Measurements from ENCODE around the gene S1PR4.
"Not testable (repeated sequence)": the region's sequence is repeated elsewhere in the genome, so short reads cannot be mapped to it uniquely, and the experiment has no call there.

Gene S1PR4

GRCh38 chr19:3163943-3164342, 14.6 kb upstream of the S1PR4 start:
- H2AFZ ChIP-seq (ENCODE audit: low read length): no peak overlapping the region
- TF ChIP-seq EZH2 (optimal IDR thresholded peaks at IDR 0.05; ENCODE audit: low read depth, low read length) (no peak), EZH2phosphoT487 (IDR thresholded peaks at IDR 0.05; ENCODE audit: low read length) (no peak), CTCF (IDR thresholded peaks at IDR 0.05; ENCODE audit: low read length) (no peak)
- H3K4me2 ChIP-seq (ENCODE audit: low read depth, low read length): no peak overlapping the region

GRCh38 chr19:3167533-3168272, 10.9 kb upstream of the S1PR4 start:
- no peaks in the 10 kb centered on the region for H3F3A ChIP-seq (ENCODE audit: insufficient read depth, low read length)
- H3K27me3 ChIP-seq (replicated peaks; ENCODE audit: insufficient read depth, low read length): peaks cover 73% of the 10 kb centered on the region
- no peak overlapping the region for H3K27ac ChIP-seq (ENCODE audit: low read length)
- H2AFZ ChIP-seq (ENCODE audit: low read length): no peak overlapping the region
- no peak for DNase-seq
- H3K9me2 ChIP-seq (replicated peaks; ENCODE audit: insufficient read depth, low read length): no peaks in the 10 kb centered on the region
- H3K4me1 ChIP-seq (ENCODE audit: low read length): no peaks in the 10 kb centered on the region
- no peaks in the 10 kb centered on the region for H3K9me3 ChIP-seq (replicated peaks; ENCODE audit: insufficient read depth, low read length)
- no peaks in the 10 kb centered on the region for H4K20me1 ChIP-seq (ENCODE audit: insufficient read depth, low read length)
- no peak for TF ChIP-seq CTCF (IDR thresholded peaks at IDR 0.05; ENCODE audit: low read length)
- TF ChIP-seq EZH2phosphoT487 (IDR thresholded peaks at IDR 0.05; ENCODE audit: low read length): no peak
- no peak for TF ChIP-seq EZH2 (optimal IDR thresholded peaks at IDR 0.05; ENCODE audit: low read depth, low read length)
- no peak overlapping the region for H3K9ac ChIP-seq (ENCODE audit: low read length)
- H3K36me3 ChIP-seq (replicated peaks; ENCODE audit: insufficient read depth, low read length): no peaks in the 10 kb centered on the region
- H3K79me2 ChIP-seq (ENCODE audit: low read length): no peaks in the 10 kb centered on the region
- no peak overlapping the region for H3K4me2 ChIP-seq (ENCODE audit: low read depth, low read length)
- no peak overlapping the region for H3K4me3 ChIP-seq (ENCODE audit: low read length)

More at GRCh38 chr19:3163943-3164342, 14.6 kb upstream of the S1PR4 start:
- Histone ChIP-seq H3K9ac (ENCODE audit: low read length) (no peak overlapping the region), H3F3A (ENCODE audit: insufficient read depth, low read length) (no peaks in the 10 kb centered on the region), H3K27ac (ENCODE audit: low read length) (no peak overlapping the region), H4K20me1 (ENCODE audit: insufficient read depth, low read length) (no peaks in the 10 kb centered on the region), H3K79me2 (ENCODE audit: low read length) (no peaks in the 10 kb centered on the region), H3K4me1 (ENCODE audit: low read length) (no peaks in the 10 kb centered on the region), H3K9me3 (replicated peaks; ENCODE audit: insufficient read depth, low read length) (no peaks in the 10 kb centered on the region), H3K4me3 (ENCODE audit: low read length) (no peak overlapping the region), H3K27me3 (replicated peaks; ENCODE audit: insufficient read depth, low read length) (peaks cover 69% of the 10 kb centered on the region), H3K9me2 (replicated peaks; ENCODE audit: insufficient read depth, low read length) (no peaks in the 10 kb centered on the region), H3K36me3 (replicated peaks; ENCODE audit: insufficient read depth, low read length) (no peaks in the 10 kb centered on the region)
- no peak for DNase-seq

DNA sequence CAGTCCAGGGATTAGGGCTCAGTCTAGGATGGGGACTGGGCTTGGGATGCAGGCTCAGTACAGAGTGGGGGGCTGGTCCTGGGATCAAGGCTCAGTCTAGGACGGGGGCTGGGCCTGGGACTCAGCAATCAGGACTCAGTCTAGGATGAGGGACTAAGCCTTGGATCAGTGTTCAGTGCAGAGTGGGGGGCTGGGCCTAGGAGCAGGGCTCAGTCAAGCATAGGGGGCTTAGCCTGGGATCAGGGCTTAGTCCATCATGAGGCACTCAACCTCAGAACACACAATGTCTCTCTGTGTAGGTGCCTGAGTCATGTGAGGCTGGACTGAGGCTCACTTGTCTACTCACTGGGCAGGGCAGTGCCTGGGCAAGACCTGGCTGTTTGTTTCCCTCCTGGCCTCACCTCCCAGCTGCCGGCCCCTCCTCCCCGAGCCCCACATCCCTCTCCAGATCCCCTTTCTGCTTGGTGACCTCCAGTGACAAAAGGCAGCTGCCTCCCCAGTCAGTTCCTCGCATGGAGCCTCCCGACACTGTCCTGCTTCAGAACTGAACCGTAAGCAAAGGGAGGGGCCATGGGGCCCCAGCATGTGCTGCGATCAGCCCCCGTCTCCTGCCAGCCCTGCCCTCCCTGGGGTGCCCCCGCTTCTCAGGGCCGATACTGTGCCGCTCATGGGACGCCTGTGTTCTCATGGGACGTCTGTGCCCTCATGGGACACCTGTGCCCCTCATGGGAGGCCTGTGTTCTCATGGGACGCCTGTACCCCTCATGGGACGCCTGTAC, 6.5 kb upstream of the S1PR4 start:
- TF ChIP-seq CTCF (IDR thresholded peaks at IDR 0.05; ENCODE audit: low read length) (no peak), EZH2phosphoT487 (IDR thresholded peaks at IDR 0.05; ENCODE audit: low read length) (no peak)
- H3K4me3 ChIP-seq (ENCODE audit: low read length): no peak overlapping the region
- H3K36me3 ChIP-seq (replicated peaks; ENCODE audit: insufficient read depth, low read length): no peaks in the 10 kb centered on the region
- H3K79me2 ChIP-seq (ENCODE audit: low read length): no peaks in the 10 kb centered on the region
- H3K27ac ChIP-seq (ENCODE audit: low read length): no peak overlapping the region
- no peaks in the 10 kb centered on the region for H3K9me2 ChIP-seq (replicated peaks; ENCODE audit: insufficient read depth, low read length)
- H4K20me1 ChIP-seq (ENCODE audit: insufficient read depth, low read length): no peaks in the 10 kb centered on the region
- H3K27me3 ChIP-seq (replicated peaks; ENCODE audit: insufficient read depth, low read length): peaks cover 55% of the 10 kb centered on the region
- no peak for DNase-seq
- no peak overlapping the region for H2AFZ ChIP-seq (ENCODE audit: low read length)
- H3K9me3 ChIP-seq (replicated peaks; ENCODE audit: insufficient read depth, low read length): no peaks in the 10 kb centered on the region
- no peak overlapping the region for H3K9ac ChIP-seq (ENCODE audit: low read length)
- H3K4me2 ChIP-seq (ENCODE audit: low read depth, low read length): no peak overlapping the region
- H3K4me1 ChIP-seq (ENCODE audit: low read length): no peaks in the 10 kb centered on the region
- no peaks in the 10 kb centered on the region for H3F3A ChIP-seq (ENCODE audit: insufficient read depth, low read length)

- H3K79me2 ChIP-seq (ENCODE audit: low read length); H3K4me2 ChIP-seq (ENCODE audit: low read depth, low read length); H3K9ac ChIP-seq (ENCODE audit: low read length); H2AFZ ChIP-seq (ENCODE audit: low read length); H3K4me3 ChIP-seq (ENCODE audit: low read length); H3K27ac ChIP-seq (ENCODE audit: low read length); H3K36me3 ChIP-seq (replicated peaks; ENCODE audit: insufficient read depth, low read length); H3F3A ChIP-seq (ENCODE audit: insufficient read depth, low read length); DNase-seq; H3K4me1 ChIP-seq (ENCODE audit: low read length); H4K20me1 ChIP-seq (ENCODE audit: insufficient read depth, low read length); H3K9me3 ChIP-seq (replicated peaks; ENCODE audit: insufficient read depth, low read length); H3K9me2 ChIP-seq (replicated peaks; ENCODE audit: insufficient read depth, low read length): not testable (repeated sequence)
- peaks cover 51% of the 10 kb centered on the region for H3K27me3 ChIP-seq (replicated peaks; ENCODE audit: insufficient read depth, low read length)
Observed at GRCh38 chr19:3172673-3173000, 5.9 kb upstream of the S1PR4 start.
